Measurements from ENCODE around the gene DPM2. TPM values are rescaled to one million over a fixed set of nuclear protein-coding genes. Genes with fewer than 3 reads are reported as not detected.

DPM2 gene
- total RNA-seq, 2 donors from 2014 or later, result 23.3 to 26.2 TPM

DNA sequence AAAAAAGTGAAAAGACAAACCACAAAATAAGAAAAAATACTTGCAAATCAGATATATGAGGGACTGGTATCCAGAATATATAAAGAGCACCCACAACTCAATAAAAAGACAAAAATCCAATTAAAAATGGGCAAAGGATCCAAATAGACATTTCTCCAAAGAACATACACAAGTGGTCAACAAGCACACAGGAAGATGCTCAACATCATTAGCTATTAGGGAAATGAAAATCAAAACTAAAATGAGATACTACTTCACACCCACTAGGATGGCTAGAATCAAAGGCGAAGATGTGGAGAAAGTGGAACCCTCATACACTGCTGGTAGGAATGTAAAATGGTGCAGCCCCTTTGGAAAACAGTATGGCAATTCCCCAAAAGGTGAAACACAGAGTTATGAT, 21.1 kb upstream of the DPM2 start:
- Mint-ChIP-seq H3K4me3 (peak overlapping the region; percentile 9), H3K36me3 (ENCODE audit: low read depth) (peaks cover 9% of the 10 kb centered on the region), H3K27ac (peak overlapping the region; percentile 99), H3K4me1 (peaks cover 67% of the 10 kb centered on the region), H3K27me3 (no peaks in the 10 kb centered on the region)
- DNase-seq, result no peak
- ATAC-seq, result no peak
- no peaks in the 10 kb centered on the region for H3K9me3 ChIP-seq (ENCODE audit: control insufficient read depth, low read length, poor library complexity, severe bottlenecking)

DNA sequence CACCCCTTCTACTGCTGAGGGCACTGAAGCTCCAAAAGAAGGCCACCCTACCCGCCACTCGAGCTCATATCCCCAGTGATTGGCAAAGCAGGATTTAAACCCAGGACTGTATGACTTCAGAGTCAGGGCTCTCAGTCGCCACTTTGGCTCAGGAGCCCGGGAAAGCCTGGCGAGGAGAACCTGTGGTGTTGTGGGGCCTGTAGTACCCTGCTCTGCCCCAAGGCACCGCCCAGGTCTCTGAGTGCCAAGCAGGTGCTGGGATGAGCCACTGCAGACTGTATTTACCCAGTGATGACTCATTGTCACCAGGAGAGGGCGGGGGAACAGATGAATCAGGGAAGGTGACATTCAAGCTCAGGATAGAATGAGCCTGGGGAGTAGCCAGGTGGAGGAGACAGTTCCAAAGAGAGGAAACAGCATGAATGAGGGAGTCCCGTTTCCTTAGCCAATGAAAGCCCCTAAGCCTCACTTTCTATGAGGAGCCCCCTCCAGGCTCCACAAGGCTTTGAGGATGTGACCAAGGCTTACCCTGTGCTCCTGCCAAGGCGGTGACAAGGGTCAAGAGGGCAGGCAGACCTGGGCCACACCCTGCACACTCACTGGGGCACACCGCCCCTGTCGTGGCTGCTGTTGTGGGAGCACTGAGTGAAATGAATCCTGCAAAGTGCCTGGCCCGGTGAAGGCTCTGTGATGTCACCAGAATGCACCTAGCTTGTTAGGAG, 17.8 kb upstream of the DPM2 start:
- peaks cover 55% of the 10 kb centered on the region for H3K4me1 Mint-ChIP-seq

GRCh38 chr9:127954831-127955293, 17.2 kb upstream of the DPM2 start:
- no peaks in the 10 kb centered on the region for H3K27me3 Mint-ChIP-seq
- H3K9me3 ChIP-seq (ENCODE audit: control insufficient read depth, low read length, poor library complexity, severe bottlenecking), result no peaks in the 10 kb centered on the region
- H3K4me1 Mint-ChIP-seq, result peaks cover 54% of the 10 kb centered on the region
- peak overlapping the region; percentile 93 for H3K27ac Mint-ChIP-seq
- DNase-seq, result no peak
- peak; percentile 0 for ATAC-seq
- peak overlapping the region; percentile 89 for H3K4me3 Mint-ChIP-seq
- H3K36me3 Mint-ChIP-seq (ENCODE audit: low read depth), result peaks cover 7% of the 10 kb centered on the region

More for the DNA sequence above, 17.8 kb upstream of the DPM2 start:
- peak; percentile 47 to 71 (median 59) for DNase-seq
- no peaks in the 10 kb centered on the region for H3K9me3 ChIP-seq (ENCODE audit: control insufficient read depth, low read length, poor library complexity, severe bottlenecking)
- Mint-ChIP-seq H3K4me3 (peak overlapping the region; percentile 89), H3K27ac (peak overlapping the region; percentile 93), H3K27me3 (no peaks in the 10 kb centered on the region), H3K36me3 (ENCODE audit: low read depth) (peaks cover 9% of the 10 kb centered on the region)
- ATAC-seq, result peak; percentile 95

GRCh38 chr9:127953768-127954505, 16.3 kb upstream of the DPM2 start:
- Mint-ChIP-seq H3K4me3 (peak overlapping the region; percentile 57), H3K27me3 (no peaks in the 10 kb centered on the region), H3K4me1 (peaks cover 45% of the 10 kb centered on the region), H3K27ac (peak overlapping the region; percentile 93), H3K36me3 (ENCODE audit: low read depth) (peaks cover 2% of the 10 kb centered on the region)
- no peaks in the 10 kb centered on the region for H3K9me3 ChIP-seq (ENCODE audit: control insufficient read depth, low read length, poor library complexity, severe bottlenecking)
- ATAC-seq (no peak), DNase-seq (no peak)

DNA sequence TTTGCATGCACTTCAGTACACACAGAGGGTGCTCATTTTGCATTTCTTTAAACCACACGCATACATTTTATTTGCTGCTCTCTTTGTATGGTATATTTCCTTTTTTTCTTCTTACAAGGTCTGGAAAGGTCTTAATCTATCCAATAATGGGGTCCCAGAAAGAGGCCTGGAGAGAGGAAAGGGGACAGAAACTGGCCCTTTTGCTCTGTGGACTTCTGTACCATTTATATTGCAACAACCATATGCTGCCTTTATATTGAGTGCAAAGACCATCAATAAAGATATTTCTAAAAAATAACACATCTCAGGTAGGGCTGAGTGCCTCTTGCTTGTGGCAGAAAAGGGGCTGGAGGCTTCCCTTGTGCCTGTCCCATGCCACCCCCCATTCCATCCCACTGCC, 15.5 kb upstream of the DPM2 start:
- Mint-ChIP-seq H3K4me3 (no peak overlapping the region), H3K4me1 (peaks cover 43% of the 10 kb centered on the region), H3K27me3 (no peaks in the 10 kb centered on the region), H3K36me3 (ENCODE audit: low read depth) (peaks cover 6% of the 10 kb centered on the region), H3K27ac (peak overlapping the region; percentile 93)
- ATAC-seq, result no peak
- no peaks in the 10 kb centered on the region for H3K9me3 ChIP-seq (ENCODE audit: control insufficient read depth, low read length, poor library complexity, severe bottlenecking)
- no peak for DNase-seq

GRCh38 chr9:127950513-127951289, 13.0 kb upstream of the DPM2 start:
- no peak for ATAC-seq

DNA sequence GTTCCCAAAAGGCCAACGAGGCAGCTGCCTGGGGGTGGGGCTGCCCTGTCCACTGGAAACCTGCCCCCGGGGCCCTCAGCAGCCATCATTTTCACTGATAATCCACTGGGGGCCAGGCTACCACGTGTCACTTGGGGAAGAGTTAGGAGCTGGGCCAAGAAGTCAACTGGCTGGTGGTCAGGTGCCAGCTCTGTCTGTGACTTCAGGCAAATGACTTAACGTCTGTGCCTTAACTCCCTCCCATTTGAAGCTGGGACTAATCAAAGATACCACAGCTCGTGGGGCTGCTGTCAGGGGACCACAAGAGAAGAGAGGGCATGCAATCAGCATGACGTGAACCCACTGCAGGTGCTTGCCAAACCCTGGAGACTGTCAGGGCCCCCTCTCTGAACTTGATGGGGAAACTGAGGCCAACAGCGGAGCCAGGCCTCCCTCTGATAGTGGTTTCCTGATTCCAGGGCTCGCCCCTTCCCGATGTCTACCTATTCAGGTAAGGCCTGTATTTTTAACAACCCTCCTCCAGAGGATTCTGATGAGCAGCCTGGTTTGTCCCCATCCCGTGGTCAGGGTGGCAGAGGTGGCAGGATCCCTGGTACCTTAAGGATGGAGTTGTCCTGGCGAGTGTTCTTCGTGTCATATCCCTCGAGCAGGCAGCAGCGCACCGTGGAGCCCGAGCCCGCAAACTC, 12.3 kb upstream of the DPM2 start:
- Mint-ChIP-seq H3K4me3 (peak overlapping the region; percentile 15), H3K4me1 (peaks cover 30% of the 10 kb centered on the region), H3K27ac (peak overlapping the region; percentile 85), H3K36me3 (ENCODE audit: low read depth) (peaks cover 6% of the 10 kb centered on the region), H3K27me3 (no peaks in the 10 kb centered on the region)
- DNase-seq (no peak), ATAC-seq (no peak)
- no peaks in the 10 kb centered on the region for H3K9me3 ChIP-seq (ENCODE audit: control insufficient read depth, low read length, poor library complexity, severe bottlenecking)

More at GRCh38 chr9:127950513-127951289, 13.0 kb upstream of the DPM2 start:
- peaks cover 33% of the 10 kb centered on the region for H3K4me1 Mint-ChIP-seq
- H3K27me3 Mint-ChIP-seq, result no peaks in the 10 kb centered on the region
- no peaks in the 10 kb centered on the region for H3K9me3 ChIP-seq (ENCODE audit: control insufficient read depth, low read length, poor library complexity, severe bottlenecking)
- no peak overlapping the region for H3K4me3 Mint-ChIP-seq
- H3K27ac Mint-ChIP-seq, result peak overlapping the region; percentile 93
- no peak for DNase-seq
- peaks cover 6% of the 10 kb centered on the region for H3K36me3 Mint-ChIP-seq (ENCODE audit: low read depth)

- no peaks in the 10 kb centered on the region for H3K27me3 Mint-ChIP-seq
- peaks cover 29% of the 10 kb centered on the region for H3K4me1 Mint-ChIP-seq
- H3K9me3 ChIP-seq (ENCODE audit: control insufficient read depth, low read length, poor library complexity, severe bottlenecking), result no peaks in the 10 kb centered on the region
- DNase-seq (no peak), ATAC-seq (no peak)
- H3K27ac Mint-ChIP-seq, result peak overlapping the region; percentile 83
- H3K4me3 Mint-ChIP-seq, result no peak overlapping the region
- peaks cover 6% of the 10 kb centered on the region for H3K36me3 Mint-ChIP-seq (ENCODE audit: low read depth)
Observed at GRCh38 chr9:127947841-127948710, 10.4 kb upstream of the DPM2 start.

- Mint-ChIP-seq H3K27me3 (no peaks in the 10 kb centered on the region), H3K4me3 (no peak overlapping the region), H3K27ac (peak overlapping the region; percentile 74), H3K36me3 (ENCODE audit: low read depth) (peaks cover 8% of the 10 kb centered on the region), H3K4me1 (peaks cover 29% of the 10 kb centered on the region)
- ATAC-seq, result no peak
- no peaks in the 10 kb centered on the region for H3K9me3 ChIP-seq (ENCODE audit: control insufficient read depth, low read length, poor library complexity, severe bottlenecking)
- no peak for DNase-seq
Observed at GRCh38 chr9:127946728-127947127, 9.1 kb upstream of the DPM2 start.

DNA sequence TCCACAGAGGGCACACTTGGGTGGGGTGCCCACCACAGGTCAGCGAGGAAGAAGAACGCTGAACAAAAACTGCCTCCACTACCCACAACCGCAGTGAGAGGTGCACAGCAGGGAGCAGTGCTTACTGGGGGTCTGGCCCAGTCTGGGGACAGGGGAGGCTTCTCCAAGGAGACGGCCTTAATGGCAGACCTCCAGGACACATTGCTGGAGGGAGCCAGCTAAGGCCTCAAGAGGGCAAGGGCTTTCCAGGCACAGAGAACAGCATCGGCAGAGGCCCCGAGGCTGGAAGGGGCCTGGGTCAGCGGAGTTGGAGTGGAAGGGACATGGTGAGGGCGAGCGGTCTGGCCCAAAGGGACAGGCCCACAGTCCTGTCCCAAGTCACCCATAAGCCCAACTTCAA, 8.3 kb upstream of the DPM2 start:
- peak overlapping the region; percentile 47 for H3K27ac Mint-ChIP-seq
- no peak overlapping the region for H3K4me3 Mint-ChIP-seq
- peaks cover 25% of the 10 kb centered on the region for H3K4me1 Mint-ChIP-seq
- DNase-seq (no peak), ATAC-seq (no peak)
- H3K27me3 Mint-ChIP-seq, result no peaks in the 10 kb centered on the region
- peaks cover 6% of the 10 kb centered on the region for H3K36me3 Mint-ChIP-seq (ENCODE audit: low read depth)
- no peaks in the 10 kb centered on the region for H3K9me3 ChIP-seq (ENCODE audit: control insufficient read depth, low read length, poor library complexity, severe bottlenecking)

GRCh38 chr9:127945338-127945737, 7.7 kb upstream of the DPM2 start:
- peak overlapping the region; percentile 47 for H3K27ac Mint-ChIP-seq
- no peaks in the 10 kb centered on the region for H3K9me3 ChIP-seq (ENCODE audit: control insufficient read depth, low read length, poor library complexity, severe bottlenecking)
- no peak overlapping the region for H3K4me3 Mint-ChIP-seq
- H3K4me1 Mint-ChIP-seq, result peaks cover 21% of the 10 kb centered on the region
- DNase-seq (no peak), ATAC-seq (no peak)
- no peaks in the 10 kb centered on the region for H3K27me3 Mint-ChIP-seq
- peaks cover 5% of the 10 kb centered on the region for H3K36me3 Mint-ChIP-seq (ENCODE audit: low read depth)
